Astrocyte (in vitro differentiated cells and primary cell): ENCODE measurements around the gene SNAP47.

ENCODE experiments used
- EZH2 ChIP-seq: IDR thresholded peaks from 2 replicates; pipeline ENCODE4 v1.6.1; 2012; ENCODE audit warnings: mild to moderate bottlenecking, low read length, inconsistent platforms; ENCODE audit not compliant: insufficient read depth
- TF ChIP-seq, protein P1 (sequence below): IDR thresholded peaks from 2 replicates; pipeline ENCODE4 v1.5.1; 2011; ENCODE audit warnings: low read depth, mild to moderate bottlenecking, inconsistent platforms, low read length, moderate library complexity; ENCODE audit not compliant: insufficient read depth

DNA sequence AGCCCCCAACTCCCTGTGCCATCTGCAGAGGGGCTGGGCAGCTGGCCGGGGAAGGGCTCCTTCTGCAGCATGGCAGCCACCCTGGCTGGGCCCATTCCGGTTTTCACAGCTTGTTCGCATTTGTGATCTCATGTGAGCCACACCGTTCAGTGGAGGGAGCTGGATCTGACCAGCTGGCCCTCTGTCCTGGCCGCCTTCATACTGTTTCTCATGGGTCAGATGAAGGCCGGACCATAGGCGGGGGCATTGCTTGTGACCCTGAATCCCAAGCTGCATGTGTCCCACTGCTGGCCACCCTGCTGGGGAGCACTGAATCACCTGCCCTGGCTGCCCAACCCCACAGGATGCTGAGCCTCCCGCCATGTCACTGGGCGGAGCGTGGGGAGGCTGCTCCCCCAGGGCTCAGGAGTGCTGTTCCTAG lies 43.8 kb downstream of the SNAP47 start:
- no peak for TF ChIP-seq EZH2
- TF ChIP-seq, protein P1, sequence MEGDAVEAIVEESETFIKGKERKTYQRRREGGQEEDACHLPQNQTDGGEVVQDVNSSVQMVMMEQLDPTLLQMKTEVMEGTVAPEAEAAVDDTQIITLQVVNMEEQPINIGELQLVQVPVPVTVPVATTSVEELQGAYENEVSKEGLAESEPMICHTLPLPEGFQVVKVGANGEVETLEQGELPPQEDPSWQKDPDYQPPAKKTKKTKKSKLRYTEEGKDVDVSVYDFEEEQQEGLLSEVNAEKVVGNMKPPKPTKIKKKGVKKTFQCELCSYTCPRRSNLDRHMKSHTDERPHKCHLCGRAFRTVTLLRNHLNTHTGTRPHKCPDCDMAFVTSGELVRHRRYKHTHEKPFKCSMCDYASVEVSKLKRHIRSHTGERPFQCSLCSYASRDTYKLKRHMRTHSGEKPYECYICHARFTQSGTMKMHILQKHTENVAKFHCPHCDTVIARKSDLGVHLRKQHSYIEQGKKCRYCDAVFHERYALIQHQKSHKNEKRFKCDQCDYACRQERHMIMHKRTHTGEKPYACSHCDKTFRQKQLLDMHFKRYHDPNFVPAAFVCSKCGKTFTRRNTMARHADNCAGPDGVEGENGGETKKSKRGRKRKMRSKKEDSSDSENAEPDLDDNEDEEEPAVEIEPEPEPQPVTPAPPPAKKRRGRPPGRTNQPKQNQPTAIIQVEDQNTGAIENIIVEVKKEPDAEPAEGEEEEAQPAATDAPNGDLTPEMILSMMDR = no peak
